ENCODE measurements around the gene UBE2E1. TPM values are rescaled to one million over a fixed set of nuclear protein-coding genes. Genes with fewer than 3 reads are reported as not detected.
A peak's percentile ranks its signal among the peaks of the same experiment; 100 is the strongest.

UBE2E1 gene
- 10 to 100 TPM; 75.6 to 93.8 (median 84.2) TPM for total RNA-seq (2021; fragmentation: NEBNext Ultra II Directional; extraction: Animal tissue kit (Norgen Biotek cat#: 25700))
- long read RNA-seq, transcript UBE2E1-201 (6 exons, 1,511 nt) = major isoform, 6 of 10 reads
- long read RNA-seq, partial matches to known transcripts = 0 of 10 reads
- long read RNA-seq, other reads (novel, unspliced or antisense) = 4 of 10 reads

DNA sequence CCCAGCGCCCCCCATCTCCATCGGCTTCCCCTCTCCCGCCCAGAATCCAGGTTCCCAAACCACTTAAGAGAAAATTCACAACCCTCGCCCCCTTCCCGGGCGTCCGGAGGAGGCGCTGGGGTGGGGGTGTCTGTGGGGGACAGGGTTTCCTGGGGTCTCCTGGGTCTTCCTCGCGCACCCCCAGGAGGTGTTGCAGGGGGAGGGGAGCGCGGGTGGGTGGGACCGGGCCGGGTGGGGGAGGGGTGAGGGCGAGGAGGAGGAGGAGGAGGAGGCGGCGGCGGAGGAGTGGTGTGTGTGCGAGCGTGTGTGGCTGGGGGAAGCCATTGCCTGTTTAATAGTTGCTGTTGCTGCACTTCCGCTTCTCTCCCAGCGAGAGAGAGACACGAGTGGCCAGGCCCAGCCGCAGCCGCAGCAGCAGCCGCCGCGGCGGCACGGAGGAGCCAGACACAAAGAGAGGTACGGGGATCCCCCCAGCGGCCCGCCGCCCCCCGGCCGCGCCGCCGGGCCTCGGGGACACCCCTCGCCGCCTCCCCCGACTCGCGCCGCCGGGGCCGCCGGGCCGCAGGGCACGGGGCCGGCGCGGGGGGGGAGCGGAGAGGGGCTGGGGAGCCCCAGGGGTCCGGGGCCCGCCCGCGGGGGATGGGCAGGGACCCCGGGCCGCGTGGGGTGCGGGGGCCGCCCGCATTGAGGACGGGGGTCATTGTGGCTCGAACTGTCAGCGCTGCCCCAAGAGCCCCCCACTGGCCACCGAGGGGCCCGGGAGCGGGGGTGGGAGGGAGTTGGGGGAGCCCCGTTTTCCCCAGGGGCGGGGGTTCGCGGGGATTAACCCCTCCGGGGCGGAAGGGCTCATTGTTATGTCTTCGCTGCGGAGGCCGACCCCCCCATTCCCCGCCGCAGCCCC lies at the start of gene UBE2E1:
Gene UBE2E1, plus strand, starts transcription at position 323 of the 901 bp plus-strand sequence. CDS start 1,315 bp downstream, outside the sequence.
- H3K4me1 Mint-ChIP-seq (ENCODE audit: low read depth) = peaks cover 43% of the 10 kb centered on the region
- DNase-seq = peak; percentile 68
- TF ChIP-seq, protein P1, sequence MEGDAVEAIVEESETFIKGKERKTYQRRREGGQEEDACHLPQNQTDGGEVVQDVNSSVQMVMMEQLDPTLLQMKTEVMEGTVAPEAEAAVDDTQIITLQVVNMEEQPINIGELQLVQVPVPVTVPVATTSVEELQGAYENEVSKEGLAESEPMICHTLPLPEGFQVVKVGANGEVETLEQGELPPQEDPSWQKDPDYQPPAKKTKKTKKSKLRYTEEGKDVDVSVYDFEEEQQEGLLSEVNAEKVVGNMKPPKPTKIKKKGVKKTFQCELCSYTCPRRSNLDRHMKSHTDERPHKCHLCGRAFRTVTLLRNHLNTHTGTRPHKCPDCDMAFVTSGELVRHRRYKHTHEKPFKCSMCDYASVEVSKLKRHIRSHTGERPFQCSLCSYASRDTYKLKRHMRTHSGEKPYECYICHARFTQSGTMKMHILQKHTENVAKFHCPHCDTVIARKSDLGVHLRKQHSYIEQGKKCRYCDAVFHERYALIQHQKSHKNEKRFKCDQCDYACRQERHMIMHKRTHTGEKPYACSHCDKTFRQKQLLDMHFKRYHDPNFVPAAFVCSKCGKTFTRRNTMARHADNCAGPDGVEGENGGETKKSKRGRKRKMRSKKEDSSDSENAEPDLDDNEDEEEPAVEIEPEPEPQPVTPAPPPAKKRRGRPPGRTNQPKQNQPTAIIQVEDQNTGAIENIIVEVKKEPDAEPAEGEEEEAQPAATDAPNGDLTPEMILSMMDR (IDR thresholded peaks at IDR 0.05) = no peak
- no peaks in the 10 kb centered on the region for H3K9me3 Mint-ChIP-seq
- H3K27me3 Mint-ChIP-seq (ENCODE audit: insufficient read depth) = no peaks in the 10 kb centered on the region
- peak within 1 kb of the TSS; percentile 96 for H3K4me3 Mint-ChIP-seq
- peak within 1 kb of the TSS; percentile 90 for H3K27ac Mint-ChIP-seq
- H3K36me3 Mint-ChIP-seq (ENCODE audit: low read depth) = peaks cover 24% of the 10 kb centered on the region

DNA sequence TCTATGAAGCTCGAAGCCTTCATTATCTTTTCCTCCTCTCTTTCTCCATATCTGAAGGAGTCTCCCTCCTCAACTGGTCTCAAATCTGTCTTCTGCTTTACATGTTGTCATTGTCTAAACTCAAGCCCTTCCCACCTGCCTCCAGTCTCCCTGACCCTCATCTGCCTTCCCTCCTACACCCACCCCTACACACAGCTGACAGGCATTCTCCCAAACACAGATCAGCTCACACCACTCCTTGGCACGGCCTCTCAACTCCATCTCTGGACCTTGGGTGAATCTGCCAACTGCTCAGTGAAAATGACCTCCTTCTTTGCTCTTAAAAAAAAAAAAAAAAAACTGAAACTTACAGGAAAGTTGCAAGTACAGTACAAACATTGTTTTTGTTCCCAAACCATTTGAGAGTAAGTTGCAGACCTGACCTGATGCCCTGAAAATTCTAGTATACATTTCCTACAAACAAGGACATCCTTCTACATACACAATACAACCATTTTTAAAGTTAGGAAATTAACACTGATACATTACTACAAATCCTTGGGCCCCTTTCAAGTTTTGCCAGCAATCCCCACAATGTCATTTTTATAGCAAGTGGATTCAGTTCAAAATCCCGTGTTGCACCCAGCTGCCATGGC lies 49.4 kb upstream of the UBE2E1 start:
- H3K9me3 Mint-ChIP-seq = no peaks in the 10 kb centered on the region
- no peak overlapping the region for H3K4me3 Mint-ChIP-seq
- H3K27ac Mint-ChIP-seq = no peak overlapping the region
- no peak for DNase-seq
- TF ChIP-seq, protein P1 (IDR thresholded peaks at IDR 0.05) = no peak
- no peaks in the 10 kb centered on the region for H3K36me3 Mint-ChIP-seq (ENCODE audit: low read depth)
- H3K27me3 Mint-ChIP-seq (ENCODE audit: insufficient read depth) = no peaks in the 10 kb centered on the region
- H3K4me1 Mint-ChIP-seq (ENCODE audit: low read depth) = peaks cover 10% of the 10 kb centered on the region

DNA sequence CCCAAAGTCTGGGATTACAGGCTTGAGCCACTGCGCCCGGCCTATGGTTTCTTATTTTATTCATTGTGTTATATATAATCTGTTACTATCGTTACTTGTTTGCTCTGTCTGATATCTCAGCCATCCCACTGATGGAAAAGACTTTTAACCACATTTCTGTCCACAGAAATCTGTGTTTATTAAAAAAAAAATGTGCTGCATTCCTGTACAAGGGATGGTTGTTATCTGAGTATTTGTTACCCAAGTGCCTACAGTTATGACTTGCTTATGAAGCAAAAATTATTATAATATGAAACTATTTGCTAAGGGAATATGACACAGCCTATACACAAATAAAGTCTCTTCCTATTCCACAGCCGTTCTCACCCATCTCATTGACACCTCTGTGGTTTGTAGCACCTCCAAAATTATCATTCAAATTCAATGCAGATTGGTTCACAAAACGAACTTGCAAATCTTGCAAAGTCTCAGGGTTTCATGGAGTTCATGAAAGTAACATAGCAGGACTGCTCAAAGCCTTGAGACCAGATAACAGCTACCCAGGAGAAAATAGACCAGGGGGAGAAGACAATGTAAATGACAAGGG lies 47.4 kb upstream of the UBE2E1 start:
- H3K36me3 Mint-ChIP-seq (ENCODE audit: low read depth) = no peaks in the 10 kb centered on the region
- H3K27ac Mint-ChIP-seq = no peak overlapping the region
- H3K9me3 Mint-ChIP-seq = no peaks in the 10 kb centered on the region
- TF ChIP-seq, protein P1 (IDR thresholded peaks at IDR 0.05) = no peak
- DNase-seq = no peak
- H3K27me3 Mint-ChIP-seq (ENCODE audit: insufficient read depth) = peaks cover 2% of the 10 kb centered on the region; the same call in 1 of the 2 replicates
- H3K4me3 Mint-ChIP-seq = no peak overlapping the region
- H3K4me1 Mint-ChIP-seq (ENCODE audit: low read depth) = peaks cover 16% of the 10 kb centered on the region

- H3K27ac Mint-ChIP-seq = no peak overlapping the region
- no peaks in the 10 kb centered on the region for H3K36me3 Mint-ChIP-seq (ENCODE audit: low read depth)
- DNase-seq = no peak
- TF ChIP-seq, protein P1 (IDR thresholded peaks at IDR 0.05) = peak; percentile 29
- H3K4me3 Mint-ChIP-seq = no peak overlapping the region
- H3K9me3 Mint-ChIP-seq = no peaks in the 10 kb centered on the region
- peaks cover 2% of the 10 kb centered on the region for H3K27me3 Mint-ChIP-seq (ENCODE audit: insufficient read depth)
- peaks cover 17% of the 10 kb centered on the region for H3K4me1 Mint-ChIP-seq (ENCODE audit: low read depth)
These were observed 45.4 kb upstream of the UBE2E1 start for GRCh38 chr3:23760325-23760724.

DNA sequence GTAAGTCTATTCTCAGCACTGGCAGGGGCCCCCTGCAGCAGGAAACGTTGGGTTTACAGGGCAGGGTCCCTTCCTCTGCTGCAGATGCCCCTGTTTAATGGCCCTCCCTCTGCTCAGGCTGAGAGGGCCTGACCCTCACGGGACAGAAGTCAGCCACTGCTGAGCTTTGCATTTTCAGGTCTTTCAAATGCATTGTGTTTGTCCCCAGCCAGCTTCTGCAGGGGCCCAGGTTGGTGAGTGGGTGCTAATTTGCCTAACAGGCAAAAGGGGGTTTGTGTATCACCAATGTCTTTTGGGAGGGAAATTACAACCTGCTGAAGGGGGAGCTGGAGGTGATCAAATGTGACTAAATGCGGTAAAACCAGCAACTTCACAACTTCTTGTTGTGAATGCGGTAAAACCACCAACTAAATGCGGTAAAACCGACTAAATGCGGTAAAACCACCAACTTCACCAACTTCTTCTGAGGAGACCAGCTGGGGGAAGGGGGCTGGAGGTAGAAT lies 44.8 kb upstream of the UBE2E1 start:
- H3K27ac Mint-ChIP-seq = no peak overlapping the region
- TF ChIP-seq, protein P1 (IDR thresholded peaks at IDR 0.05) = no peak
- peaks cover 17% of the 10 kb centered on the region for H3K4me1 Mint-ChIP-seq (ENCODE audit: low read depth)
- H3K4me3 Mint-ChIP-seq = no peak overlapping the region
- H3K36me3 Mint-ChIP-seq (ENCODE audit: low read depth) = no peaks in the 10 kb centered on the region
- H3K27me3 Mint-ChIP-seq (ENCODE audit: insufficient read depth) = peaks cover 2% of the 10 kb centered on the region
- no peaks in the 10 kb centered on the region for H3K9me3 Mint-ChIP-seq
- DNase-seq = no peak
